HEK293 (cell line): ENCODE data around the gene ARHGAP33.
A peak's percentile ranks its signal among the peaks of the same experiment; 100 is the strongest.

Experiments
- BCL11B ChIP-seq: fragments of 450-650 bp; formaldehyde crosslinking; IDR thresholded peaks from 2 replicates; pipeline ENCODE4 v1.5.1; 2016; ENCODE audit warnings: low read depth, missing biosample characterization, missing genetic modification characterization
- GFI1B ChIP-seq: fragments of 450-650 bp; formaldehyde crosslinking; IDR thresholded peaks from 2 replicates; pipeline ENCODE4 v1.5.1; 2016; ENCODE audit warnings: missing biosample characterization, missing genetic modification characterization
- GLI2 ChIP-seq: fragments of 450-650 bp; formaldehyde crosslinking; IDR thresholded peaks from 2 replicates; pipeline ENCODE4; 2017; ENCODE audit warnings: missing biosample characterization, missing genetic modification characterization, low read depth, borderline replicate concordance
- GLIS2 ChIP-seq: fragments of 450-650 bp; formaldehyde crosslinking; IDR thresholded peaks from 2 replicates; pipeline ENCODE4 v1.5.1; 2016; ENCODE audit warnings: missing biosample characterization, missing genetic modification characterization
- HIC1 ChIP-seq: fragments of 450-650 bp; formaldehyde crosslinking; IDR thresholded peaks from 2 replicates; pipeline ENCODE4 v1.5.1; 2016; ENCODE audit warnings: missing biosample characterization, missing genetic modification characterization
- KLF16 ChIP-seq: fragments of 450-650 bp; formaldehyde crosslinking; IDR thresholded peaks from 2 replicates; pipeline ENCODE4 v1.5.1; 2017; ENCODE audit warnings: missing biosample characterization, missing genetic modification characterization
- KLF9 ChIP-seq: fragments of 450-650 bp; formaldehyde crosslinking; IDR thresholded peaks from 2 replicates; pipeline ENCODE4 v1.5.1; 2016; ENCODE audit warnings: missing biosample characterization, missing genetic modification characterization, low read depth
- PRDM1 ChIP-seq: fragments of 450-650 bp; formaldehyde crosslinking; IDR thresholded peaks from 2 replicates; pipeline ENCODE4; 2016; ENCODE audit warnings: missing biosample characterization, missing genetic modification characterization
- RBAK ChIP-seq: fragments of 450-650 bp; formaldehyde crosslinking; IDR thresholded peaks from 2 replicates; pipeline ENCODE4 v1.5.1; 2016; ENCODE audit warnings: missing biosample characterization, missing genetic modification characterization
- REST ChIP-seq: fragments of 450-650 bp; formaldehyde crosslinking; IDR thresholded peaks from 2 replicates; pipeline ENCODE4 v1.5.1; 2016; ENCODE audit warnings: missing biosample characterization, missing genetic modification characterization
- SP2 ChIP-seq: fragments of 450-650 bp; formaldehyde crosslinking; IDR thresholded peaks from 2 replicates; pipeline ENCODE4 v1.5.1; 2016; ENCODE audit warnings: missing biosample characterization, missing genetic modification characterization
- SP7 ChIP-seq: fragments of 450-650 bp; formaldehyde crosslinking; IDR thresholded peaks from 2 replicates; pipeline ENCODE4 v1.5.1; 2016; ENCODE audit warnings: missing biosample characterization, missing genetic modification characterization
- ZBTB10 ChIP-seq: fragments of 450-650 bp; formaldehyde crosslinking; IDR thresholded peaks from 2 replicates; pipeline ENCODE4 v1.5.1; 2016; ENCODE audit warnings: missing biosample characterization, missing genetic modification characterization
- ZFHX2 ChIP-seq: fragments of 450-650 bp; formaldehyde crosslinking; conservative IDR thresholded peaks from 2 replicates; pipeline ENCODE4 v1.5.1; 2016; ENCODE audit warnings: missing biosample characterization, missing genetic modification characterization
- ZFP41 ChIP-seq: fragments of 450-650 bp; formaldehyde crosslinking; IDR thresholded peaks from 2 replicates; pipeline ENCODE4 v1.5.1; 2016; ENCODE audit warnings: missing biosample characterization, missing genetic modification characterization, borderline replicate concordance
- ZNF138 ChIP-seq: fragments of 450-650 bp; formaldehyde crosslinking; IDR thresholded peaks from 2 replicates; pipeline ENCODE4 v1.5.1; 2016; ENCODE audit warnings: missing biosample characterization, missing genetic modification characterization, borderline replicate concordance
- ZNF140 ChIP-seq: fragments of 450-650 bp; formaldehyde crosslinking; IDR thresholded peaks from 2 replicates; pipeline ENCODE4 v1.5.1; 2016; ENCODE audit warnings: missing biosample characterization, missing genetic modification characterization
- ZNF214 ChIP-seq: fragments of 450-650 bp; formaldehyde crosslinking; IDR thresholded peaks from 2 replicates; pipeline ENCODE4 v1.5.1; 2017; ENCODE audit warnings: missing biosample characterization, mild to moderate bottlenecking, missing genetic modification characterization, borderline replicate concordance
- ZNF23 ChIP-seq: fragments of 450-650 bp; formaldehyde crosslinking; IDR thresholded peaks from 2 replicates; pipeline ENCODE4 v1.5.1; 2016; ENCODE audit warnings: missing biosample characterization, missing genetic modification characterization, borderline replicate concordance
- ZNF26 ChIP-seq: fragments of 450-650 bp; formaldehyde crosslinking; IDR thresholded peaks from 2 replicates; pipeline ENCODE4 v1.5.1; 2016; ENCODE audit warnings: missing biosample characterization, missing genetic modification characterization
- ZNF341 ChIP-seq: fragments of 450-650 bp; formaldehyde crosslinking; IDR thresholded peaks from 2 replicates; pipeline ENCODE4; 2016; ENCODE audit warnings: low read depth, missing biosample characterization, missing genetic modification characterization
- ZNF404 ChIP-seq: fragments of 450-650 bp; formaldehyde crosslinking; IDR thresholded peaks from 2 replicates; pipeline ENCODE4 v1.5.1; 2017; ENCODE audit warnings: missing biosample characterization, missing genetic modification characterization
- ZNF513 ChIP-seq: fragments of 450-650 bp; IDR thresholded peaks from 2 replicates; pipeline ENCODE4 v1.5.1; 2018; ENCODE audit warnings: missing biosample characterization, missing genetic modification characterization
- ZNF580 ChIP-seq: fragments of 450-650 bp; formaldehyde crosslinking; IDR thresholded peaks from 2 replicates; pipeline ENCODE4 v1.5.1; 2016; ENCODE audit warnings: missing biosample characterization, missing genetic modification characterization
- ZNF658 ChIP-seq: fragments of 450-650 bp; formaldehyde crosslinking; IDR thresholded peaks from 2 replicates; pipeline ENCODE4; 2016; ENCODE audit warnings: missing biosample characterization, missing genetic modification characterization
- ZSCAN18 ChIP-seq: fragments of 450-650 bp; formaldehyde crosslinking; IDR thresholded peaks from 2 replicates; pipeline ENCODE4 v1.5.1; 2016; ENCODE audit warnings: missing biosample characterization, missing genetic modification characterization

ARHGAP33 gene

GRCh38 chr19:35740423-35741202 lies 34.8 kb upstream of the ARHGAP33 start (continued):
- peak; percentile 86 for TF ChIP-seq ZBTB10 (tag by site-specific recombination)
- TF ChIP-seq ZNF658 (tag by site-specific recombination): no peak
- no peak for TF ChIP-seq GLI2 (tag by site-specific recombination)
- TF ChIP-seq ZFHX2 (tag by site-specific recombination): peak; percentile 78
- TF ChIP-seq BCL11B (tag by site-specific recombination): peak; percentile 92; the same call in 1 of the 2 replicates
- no peak; the same call in none of the 2 replicates for TF ChIP-seq KLF16 (tag by site-specific recombination)
- no peak for TF ChIP-seq ZNF23 (tag by site-specific recombination)
- TF ChIP-seq SP7: peak; percentile 85
- TF ChIP-seq GFI1B: no peak
- no peak for TF ChIP-seq RBAK (tag by site-specific recombination)
- no peak for TF ChIP-seq REST (tag by site-specific recombination)
- TF ChIP-seq ZNF26 (tag by site-specific recombination): no peak
- no peak for TF ChIP-seq ZNF140 (tag by site-specific recombination)
- peak; percentile 97 for TF ChIP-seq GLIS2 (tag by site-specific recombination)
- no peak for TF ChIP-seq ZNF513
- no peak for TF ChIP-seq ZSCAN18 (tag by site-specific recombination)
- TF ChIP-seq ZNF214 (tag by site-specific recombination): no peak
- TF ChIP-seq SP2 (tag by site-specific recombination): peak; percentile 100
- no peak for TF ChIP-seq ZNF138 (tag by site-specific recombination)
- TF ChIP-seq ZNF580 (tag by site-specific recombination): 0 out of 2 replicates have a peak, but pooled peaks have one; percentile 20
- peak; percentile 95 for TF ChIP-seq ZNF341
- TF ChIP-seq PRDM1: peak; percentile 77
- TF ChIP-seq HIC1: peak; percentile 59; the same call in 1 of the 2 replicates
- TF ChIP-seq ZNF404: no peak
- TF ChIP-seq ZFP41 (tag by site-specific recombination): no peak
- peak; percentile 95 for TF ChIP-seq KLF9
